GM18951 (cell line): ENCODE measurements around the gene TRPM5.
"Not testable (repeated sequence)": the region's sequence is repeated elsewhere in the genome, so short reads cannot be mapped to it uniquely, and the experiment has no call there.

Source experiments
- POLR2A ChIP-seq: IDR thresholded peaks from 4 replicates; pipeline ENCODE4 v1.6.1; 2011; ENCODE audit warnings: mild to moderate bottlenecking; ENCODE audit not compliant: insufficient read length, insufficient read depth; ENCODE audit errors: extremely low read depth
- in situ Hi-C: fragments of 300-500 bp; cut with MboI; formaldehyde crosslinking; loops from one replicate; pipeline ENCODE4 v1.12.0; 2022; ENCODE audit warnings: low sequenced_read_pairs, mixed read lengths, inconsistent platforms; ENCODE audit not compliant: unreplicated experiment

The TRPM5 gene, protein sequence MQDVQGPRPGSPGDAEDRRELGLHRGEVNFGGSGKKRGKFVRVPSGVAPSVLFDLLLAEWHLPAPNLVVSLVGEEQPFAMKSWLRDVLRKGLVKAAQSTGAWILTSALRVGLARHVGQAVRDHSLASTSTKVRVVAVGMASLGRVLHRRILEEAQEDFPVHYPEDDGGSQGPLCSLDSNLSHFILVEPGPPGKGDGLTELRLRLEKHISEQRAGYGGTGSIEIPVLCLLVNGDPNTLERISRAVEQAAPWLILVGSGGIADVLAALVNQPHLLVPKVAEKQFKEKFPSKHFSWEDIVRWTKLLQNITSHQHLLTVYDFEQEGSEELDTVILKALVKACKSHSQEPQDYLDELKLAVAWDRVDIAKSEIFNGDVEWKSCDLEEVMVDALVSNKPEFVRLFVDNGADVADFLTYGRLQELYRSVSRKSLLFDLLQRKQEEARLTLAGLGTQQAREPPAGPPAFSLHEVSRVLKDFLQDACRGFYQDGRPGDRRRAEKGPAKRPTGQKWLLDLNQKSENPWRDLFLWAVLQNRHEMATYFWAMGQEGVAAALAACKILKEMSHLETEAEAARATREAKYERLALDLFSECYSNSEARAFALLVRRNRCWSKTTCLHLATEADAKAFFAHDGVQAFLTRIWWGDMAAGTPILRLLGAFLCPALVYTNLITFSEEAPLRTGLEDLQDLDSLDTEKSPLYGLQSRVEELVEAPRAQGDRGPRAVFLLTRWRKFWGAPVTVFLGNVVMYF (N-terminal part only)

GRCh38 chr11:2443881-2444820, at the start of gene TRPM5:
TRPM5 (minus strand) TSS chr11:2444514; CDS start chr11:2423036, 21,478 bp downstream.
- in situ Hi-C loops: loop anchor here (25.0 kb wide), 1 partner anchor 443 kb away; the partner anchor contains the start of gene CDKN1C
- TF ChIP-seq POLR2A: no peak

DNA sequence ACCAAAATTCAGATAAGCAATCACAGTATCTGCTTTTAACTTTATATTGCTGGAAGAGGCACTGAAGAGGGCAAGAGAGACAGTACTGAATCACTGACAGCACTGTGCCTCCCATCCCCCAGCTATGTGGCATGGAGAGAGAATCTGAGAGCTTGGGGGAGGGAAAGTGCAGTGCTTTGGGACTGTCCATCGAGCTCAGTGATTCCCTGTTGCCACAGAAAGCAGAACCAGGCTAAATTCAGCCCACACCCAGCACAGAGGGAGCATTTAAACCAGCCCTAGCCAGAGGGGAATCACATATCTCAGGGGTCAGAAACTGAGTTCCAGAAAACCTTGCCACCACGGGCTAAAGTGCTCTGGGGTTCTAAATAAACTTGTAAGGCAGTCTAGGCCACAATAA, 44.8 kb upstream of the TRPM5 start:
- no peak for TF ChIP-seq POLR2A
- in situ Hi-C loops: no loop called here

- no peak for TF ChIP-seq POLR2A
These were observed 43.7 kb upstream of the TRPM5 start for GRCh38 chr11:2488004-2488403.

GRCh38 chr11:2484576-2485125, 40.3 kb upstream of the TRPM5 start:
- TF ChIP-seq POLR2A: no peak
- in situ Hi-C loops: no loop called here

More at GRCh38 chr11:2488004-2488403, 43.7 kb upstream of the TRPM5 start:
- in situ Hi-C loops: no loop called here

GRCh38 chr11:2483426-2483825, 39.1 kb upstream of the TRPM5 start:
- no peak for TF ChIP-seq POLR2A
- in situ Hi-C loops: no loop called here

DNA sequence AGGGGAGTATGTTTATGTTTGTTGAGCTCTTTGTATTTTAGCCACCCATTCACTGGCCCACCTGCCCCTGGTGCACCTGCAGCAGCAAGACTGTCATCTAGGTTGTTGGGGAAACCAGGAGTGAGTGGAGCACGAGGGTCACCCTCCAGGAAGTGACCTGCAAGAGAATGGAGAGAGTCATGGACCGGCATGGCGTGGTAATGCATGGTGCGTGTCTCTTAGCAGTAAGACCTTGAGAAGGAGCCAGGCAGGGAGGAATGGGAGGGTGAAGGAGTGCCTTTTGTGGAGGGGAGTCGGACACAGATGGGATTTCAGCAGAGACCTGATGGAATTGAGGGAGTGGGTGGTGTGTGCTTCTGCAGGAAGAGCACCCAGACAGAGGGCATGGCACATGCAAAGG, 38.4 kb upstream of the TRPM5 start:
- in situ Hi-C loops: no loop called here
- no peak for TF ChIP-seq POLR2A

DNA sequence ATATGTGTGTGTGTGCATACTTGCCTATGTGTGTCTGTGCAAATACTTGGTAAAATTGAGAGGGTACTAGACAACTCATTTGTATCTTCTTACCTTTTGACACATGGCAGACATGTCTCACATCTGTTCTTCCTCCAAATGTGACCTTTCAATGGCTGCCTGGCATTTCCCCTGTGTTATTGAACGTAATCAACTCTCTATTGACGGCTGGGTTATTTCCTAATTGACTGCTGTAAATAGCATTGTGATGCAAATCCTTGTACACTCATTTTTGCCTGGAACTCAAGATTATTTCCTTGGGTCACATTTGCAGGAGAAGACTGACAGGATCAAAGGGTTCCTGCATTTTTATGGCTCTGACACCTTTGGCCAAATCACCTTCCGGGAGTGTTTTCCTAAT, 37.9 kb upstream of the TRPM5 start:
- no peak for TF ChIP-seq POLR2A
- in situ Hi-C loops: no loop called here

GRCh38 chr11:2481253-2481652, 36.9 kb upstream of the TRPM5 start:
- no peak for TF ChIP-seq POLR2A
- in situ Hi-C loops: no loop called here

GRCh38 chr11:2480874-2481220, 36.5 kb upstream of the TRPM5 start:
- TF ChIP-seq POLR2A: no peak
- in situ Hi-C loops: no loop called here

DNA sequence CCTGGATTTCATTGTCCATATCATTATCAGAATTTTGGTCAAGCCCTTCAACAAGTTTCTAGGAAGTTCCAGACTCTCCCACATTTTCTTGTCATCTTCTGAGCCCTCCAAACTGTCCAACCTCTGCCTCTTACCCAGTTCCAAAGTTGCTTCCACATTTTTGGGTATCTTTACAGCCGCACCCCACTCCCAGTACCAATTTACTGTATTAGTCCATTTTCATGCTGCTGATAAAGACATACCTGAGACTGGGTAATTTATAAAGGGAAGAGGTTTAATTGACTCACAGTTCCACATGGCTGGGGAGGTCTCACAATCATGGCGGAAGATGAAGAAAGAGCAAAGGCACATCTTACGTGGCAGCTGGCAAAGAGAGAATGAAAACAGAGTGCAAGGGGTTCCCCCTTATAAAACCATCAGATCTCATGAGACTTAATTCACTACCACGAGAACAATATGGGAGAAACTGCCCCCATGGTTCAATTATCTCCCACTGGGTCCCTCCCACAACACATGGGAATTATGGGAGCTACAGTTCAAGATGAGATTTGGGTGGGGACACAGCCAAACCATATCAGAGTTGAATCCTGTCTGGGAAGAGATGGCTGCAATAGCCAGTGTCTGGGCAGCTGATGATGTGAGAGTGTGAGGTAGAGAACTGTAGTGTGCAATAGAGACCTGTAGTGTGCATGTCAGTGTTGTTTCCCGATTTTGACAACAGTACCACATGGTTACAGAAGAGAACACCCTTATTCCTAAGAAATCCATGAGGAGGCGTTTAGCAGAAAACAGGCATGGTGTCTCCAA, 36.0 kb upstream of the TRPM5 start:
- in situ Hi-C loops: not testable (repeated sequence)

DNA sequence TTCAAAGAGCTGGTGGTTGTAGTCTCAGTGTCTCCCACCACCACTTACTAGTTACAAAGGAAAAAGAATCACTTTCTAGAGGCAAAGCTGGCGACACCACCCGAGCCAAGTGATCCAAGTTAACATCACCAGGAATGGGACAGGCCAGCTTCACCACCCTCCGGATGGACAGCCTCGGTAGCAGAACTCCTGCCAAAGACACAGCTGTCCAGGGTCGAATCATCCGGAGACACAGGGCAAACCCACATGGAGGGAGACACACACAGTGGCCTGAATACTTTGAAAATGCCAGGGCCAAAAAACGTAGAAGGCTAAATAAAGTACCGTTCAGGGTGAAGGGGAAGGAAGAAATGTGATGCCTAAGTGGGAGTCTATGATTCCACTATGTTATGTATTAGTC, 33.6 kb upstream of the TRPM5 start:
- in situ Hi-C loops: no loop called here
- no peak for TF ChIP-seq POLR2A

DNA sequence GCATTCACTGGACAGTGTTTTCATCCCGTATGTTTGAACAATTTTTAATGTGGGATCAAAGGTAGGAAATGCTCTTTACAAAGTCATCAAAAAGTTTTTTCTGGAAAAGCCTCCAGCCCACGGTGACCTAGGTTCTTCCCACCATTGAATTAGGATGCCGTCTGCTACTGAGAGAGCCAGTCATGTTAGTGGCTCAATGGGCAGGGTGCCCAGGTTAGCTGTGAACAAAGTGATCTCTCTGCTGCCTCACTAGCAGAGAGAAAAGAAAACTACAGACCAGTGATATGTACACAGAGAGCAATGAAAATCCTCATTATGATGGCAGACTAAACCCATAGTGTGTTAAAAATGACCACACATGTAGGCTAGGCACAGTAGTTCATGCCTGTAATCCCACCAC, 32.9 kb upstream of the TRPM5 start:
- in situ Hi-C loops: no loop called here
- no peak for TF ChIP-seq POLR2A

- no peak for TF ChIP-seq POLR2A
- in situ Hi-C loops: no loop called here
These were observed 31.0 kb upstream of the TRPM5 start for GRCh38 chr11:2475136-2475918.
